IMR-90 (cell line): ENCODE measurements around the gene ROBO2. TPM values are rescaled to one million over a fixed set of nuclear protein-coding genes. Genes with fewer than 3 reads are reported as not detected.

Experiments used
- ATAC-seq: fragments of 200-7000 bp; cut with Tn5 transposase; 2 replicates; pipeline ENCODE4 v1.9.1; 2020; ENCODE audit warnings: low read depth, mild to moderate bottlenecking, moderate library complexity
- BruUV-seq: library from RNA; stranded (reverse); fragments of 400-500 nt; replicated peaks from 2 replicates; lab custom pipeline; 2021; lab: Mats Ljungman, UMichigan
- CTCF ChIA-PET: fragments of 300-600 bp; formaldehyde crosslinking; extraction: SDS; loops from one replicate; lab custom pipeline; 2021; ENCODE audit warnings: antibody characterized with exemption; lab: Yijun Ruan, JAX
- POLR2A ChIA-PET: fragments of 300-600 bp; sonication (Branson Sonifier 250); formaldehyde crosslinking; loops from one replicate; lab custom pipeline; 2022; ENCODE audit warnings: antibody characterized with exemption; ENCODE audit not compliant: unreplicated experiment; lab: Charles Lee
- DNase-seq: peaks from one replicate; pipeline ENCODE4 v3.0.0; 2013
- H2AFZ ChIP-seq: replicated peaks from 2 replicates; pipeline ENCODE3; 2013; ENCODE audit warnings: low read length, mild to moderate bottlenecking; ENCODE audit not compliant: poor library complexity
- H2AK5ac ChIP-seq: 2 replicates; pipeline ENCODE4 v1.6.1; 2013; ENCODE audit warnings: low read depth, low read length, inconsistent platforms
- H2AK9ac ChIP-seq: replicated peaks from 2 replicates; pipeline ENCODE3; 2013; ENCODE audit warnings: mild to moderate bottlenecking, low read depth, low read length, moderate library complexity; ENCODE audit not compliant: poor library complexity
- H2BK120ac ChIP-seq: 2 replicates; pipeline ENCODE4 v1.6.1; 2013; ENCODE audit warnings: low read depth, low read length, inconsistent platforms
- H2BK15ac ChIP-seq: 3 replicates; pipeline ENCODE4 v1.6.1; 2013; ENCODE audit warnings: low read depth, low read length, inconsistent platforms
- H2BK20ac ChIP-seq: 2 replicates; pipeline ENCODE4 v1.6.1; 2013; ENCODE audit warnings: low read depth, mild to moderate bottlenecking, inconsistent platforms, low read length, moderate library complexity
- H2BK5ac ChIP-seq: 2 replicates; pipeline ENCODE4 v1.6.1; 2013; ENCODE audit warnings: mild to moderate bottlenecking, low read depth, low read length, inconsistent platforms; ENCODE audit not compliant: poor library complexity, severe bottlenecking
- H3K14ac ChIP-seq: replicated peaks from 2 replicates; pipeline ENCODE4 v1.6.1; 2013; ENCODE audit warnings: low read depth, low read length, inconsistent platforms
- H3K18ac ChIP-seq: 2 replicates; pipeline ENCODE4 v1.6.1; 2013; ENCODE audit warnings: low read depth, low read length, control low read depth
- H3K23ac ChIP-seq: 2 replicates; pipeline ENCODE4 v1.6.1; 2013; ENCODE audit warnings: low read depth, low read length, inconsistent platforms
- H3K27ac ChIP-seq: 2 replicates; pipeline ENCODE4 v1.5.1; 2013; ENCODE audit warnings: mild to moderate bottlenecking, control low read depth, low read length; ENCODE audit not compliant: insufficient read depth
- H3K27me3 ChIP-seq: 2 replicates; pipeline ENCODE4 v1.6.1; 2013; ENCODE audit warnings: low read length; ENCODE audit not compliant: control insufficient read depth, insufficient read depth
- H3K36me3 ChIP-seq: 2 replicates; pipeline ENCODE4 v1.6.1; 2013; ENCODE audit warnings: low read length, mixed read lengths; ENCODE audit not compliant: control insufficient read depth, insufficient read depth
- H3K4ac ChIP-seq: 2 replicates; pipeline ENCODE4 v1.6.1; 2013; ENCODE audit warnings: low read depth, low read length, inconsistent platforms
- H3K4me1 ChIP-seq: 2 replicates; pipeline ENCODE4 v1.6.1; 2013; ENCODE audit warnings: low read length, mixed read lengths; ENCODE audit not compliant: control insufficient read depth, insufficient read depth
- H3K4me2 ChIP-seq: 2 replicates; pipeline ENCODE4 v1.6.1; 2013; ENCODE audit warnings: low read depth, mild to moderate bottlenecking, control low read depth, low read length, moderate library complexity
- H3K4me3 ChIP-seq: 2 replicates; pipeline ENCODE4 v1.5.1; 2013; ENCODE audit warnings: low read depth, mild to moderate bottlenecking, control low read depth, low read length, moderate library complexity; ENCODE audit not compliant: insufficient read depth
- H3K56ac ChIP-seq: 2 replicates; pipeline ENCODE4 v1.6.1; 2013; ENCODE audit warnings: low read length, inconsistent platforms; ENCODE audit not compliant: insufficient read depth; ENCODE audit errors: extremely low read depth
- H3K79me1 ChIP-seq, 2 experiments: 2 replicates each; pipeline ENCODE4 v1.6.1; 2013; ENCODE audit warnings: low read length in 2 of 2, inconsistent platforms in 1 of 2, low read depth in 1 of 2
- H3K9ac ChIP-seq: 2 replicates; pipeline ENCODE4 v1.6.1; 2013; ENCODE audit warnings: low read depth, low read length, control low read depth
- H3K9me1 ChIP-seq: 2 replicates; pipeline ENCODE4 v1.6.1; 2013; ENCODE audit warnings: low read length, inconsistent platforms; ENCODE audit not compliant: insufficient read depth
- H3K9me3 ChIP-seq: 2 replicates; pipeline ENCODE4 v1.6.1; 2013; ENCODE audit warnings: low read length; ENCODE audit not compliant: control insufficient read depth, insufficient read depth
- H4K20me1 ChIP-seq: 2 replicates; pipeline ENCODE4 v1.6.1; 2013; ENCODE audit warnings: low read length, inconsistent platforms; ENCODE audit not compliant: insufficient read depth
- H4K5ac ChIP-seq: 2 replicates; pipeline ENCODE4 v1.6.1; 2013; ENCODE audit warnings: mild to moderate bottlenecking, low read depth, low read length, control low read depth
- H4K8ac ChIP-seq, 2 experiments: 2 replicates each; pipeline ENCODE4 v1.6.1; 2013; ENCODE audit warnings: low read depth in 2 of 2, low read length in 2 of 2, control low read depth in 1 of 2, inconsistent platforms in 1 of 2
- H4K91ac ChIP-seq: 2 replicates; pipeline ENCODE4 v1.6.1; 2013; ENCODE audit warnings: low read depth, low read length, inconsistent platforms; ENCODE audit not compliant: insufficient read depth
- CEBPB ChIP-seq: IDR thresholded peaks from 2 replicates; pipeline ENCODE4 v1.6.1; 2012; ENCODE audit warnings: low read depth, low read length, improper control_type of control experiment
- ELK1 ChIP-seq: fragments of 150-350 bp; IDR thresholded peaks from 2 replicates; pipeline ENCODE4 v1.6.1; 2016; ENCODE audit warnings: low read depth, mild to moderate bottlenecking, low read length, moderate library complexity, borderline replicate concordance
- RAD21 ChIP-seq: IDR thresholded peaks from 2 replicates; pipeline ENCODE4 v1.6.1; 2012; ENCODE audit warnings: low read length, improper control_type of control experiment
- WGBS, 2 experiments: methylation state at CpG; one replicate each; pipeline versions ENCODE4 v1.1.5 to v1.1.7; 2013; ENCODE audit warnings: missing lambda C conversion rate in 2 of 2; ENCODE audit not compliant: insufficient read length in 1 of 2; ENCODE audit errors: extremely low coverage in 2 of 2; 5-methylcytosine and 5-hydroxymethylcytosine counted together
- dilution Hi-C: fragments of 300-500 bp; cut with HindIII; formaldehyde crosslinking; loops from one replicate; pipeline ENCODE4 v1.14.3; 2018; ENCODE audit warnings: low sequenced_read_pairs; ENCODE audit not compliant: unreplicated experiment
- in situ Hi-C: fragments of 300-500 bp; cut with MboI; formaldehyde crosslinking; loops from 3 replicates; pipeline ENCODE4 v1.14.3; 2019; ENCODE audit warnings: low sequenced_read_pairs, inconsistent platforms, mixed read lengths
- intact Hi-C: fragments of 100-400 bp; cut with micrococcal nuclease; formaldehyde crosslinking; loops from 2 replicates; pipeline ENCODE4 v1.10.0; 2022
- polyA plus RNA-seq, 3 experiments: library from polyadenylated mRNA; depleted of rRNA; stranded (reverse); fragments of >200 nt; gene quantifications; 2 replicates each; pipeline ENCODE4 v1.2.3, GENCODE V29; 2012; ENCODE audit warnings: low replicate concordance in 1 of 3
- total RNA-seq: library from RNA; depleted of rRNA; stranded (reverse); fragments of >200 nt; gene quantifications from 2 replicates; pipeline ENCODE4 v1.2.3, GENCODE V29; 2012

Gene ROBO2
- total and polyA plus RNA-seq, 2 of the 4 experiments (the other 2 are of a cell fraction) = 9.3 to 14.5 TPM

GRCh38 chr3:77147836-77148578 lies 108.1 kb downstream of the ROBO2 start:
- DNase-seq = no peak

More at GRCh38 chr3:77147836-77148578, 108.1 kb downstream of the ROBO2 start:
- H2AK9ac ChIP-seq = no peak overlapping the region
- H3K14ac ChIP-seq = no peak overlapping the region
- no peaks in the 10 kb centered on the region for H3K27me3 ChIP-seq
- no peaks in the 10 kb centered on the region for H3K36me3 ChIP-seq
- H2AFZ ChIP-seq = no peak overlapping the region
- dilution Hi-C loops (no loop called here), in situ Hi-C loops (no loop called here), intact Hi-C loops (no loop called here)
- H2BK120ac ChIP-seq = no peak overlapping the region
- no peak overlapping the region for H2BK15ac ChIP-seq
- no peaks in the 10 kb centered on the region for H3K79me1 ChIP-seq
- ChIA-PET POLR2A (no interaction called here), CTCF (no interaction called here)
- H2BK5ac ChIP-seq = no peak overlapping the region
- no peak overlapping the region for H3K18ac ChIP-seq
- H4K5ac ChIP-seq = no peak overlapping the region
- no peak overlapping the region for H2BK20ac ChIP-seq
- no peak overlapping the region for H2AK5ac ChIP-seq
- no CpG with 5 or more reads among the region's 8 CpGs for WGBS, 2 experiments
- H4K91ac ChIP-seq = no peak overlapping the region
- no peak overlapping the region for H3K4ac ChIP-seq
- no peak overlapping the region for H3K9ac ChIP-seq
- no peak overlapping the region for H3K56ac ChIP-seq
- no peak overlapping the region for H3K27ac ChIP-seq
- TF ChIP-seq RAD21 (no peak), ELK1 (no peak), CEBPB (no peak)
- no peak overlapping the region for H3K4me2 ChIP-seq
- no peaks in the 10 kb centered on the region for H3K4me1 ChIP-seq
- no peaks in the 10 kb centered on the region for H4K20me1 ChIP-seq
- no peaks in the 10 kb centered on the region for H3K9me3 ChIP-seq
- no peak overlapping the region for H3K4me3 ChIP-seq
- H3K23ac ChIP-seq = no peak overlapping the region
- no TSS peak for BruUV-seq
- H4K8ac ChIP-seq = no peak overlapping the region
- no peaks in the 10 kb centered on the region for H3K9me1 ChIP-seq
- no peak for ATAC-seq
